Stomach (tissue), 4 donors: ENCODE measurements around the gene SYT5.

Experiments used
- POLR2AphosphoS5 ChIP-seq, 3 donors: sonication (generic); formaldehyde crosslinking; IDR thresholded peaks; one replicate each; pipeline ENCODE4 v1.6.1; 2016; ENCODE audit warnings: antibody characterized with exemption in 3 of 3
- TF ChIP-seq, protein P1 (sequence below), 7 experiments: fragments of 450-650 bp in 4 of 7; fragments of 200-600 bp in 3 of 7; sonication (generic) in 3 of 7; IDR thresholded peaks; one replicate each; pipeline ENCODE4 v1.5.1; 2016 to 2019; ENCODE audit warnings: antibody characterized with exemption in 7 of 7, control low read depth in 2 of 7, mild to moderate bottlenecking in 1 of 7

GRCh38 chr19:55226788-55227187 is 46.7 kb upstream of the SYT5 start:
- TF ChIP-seq, protein P1, sequence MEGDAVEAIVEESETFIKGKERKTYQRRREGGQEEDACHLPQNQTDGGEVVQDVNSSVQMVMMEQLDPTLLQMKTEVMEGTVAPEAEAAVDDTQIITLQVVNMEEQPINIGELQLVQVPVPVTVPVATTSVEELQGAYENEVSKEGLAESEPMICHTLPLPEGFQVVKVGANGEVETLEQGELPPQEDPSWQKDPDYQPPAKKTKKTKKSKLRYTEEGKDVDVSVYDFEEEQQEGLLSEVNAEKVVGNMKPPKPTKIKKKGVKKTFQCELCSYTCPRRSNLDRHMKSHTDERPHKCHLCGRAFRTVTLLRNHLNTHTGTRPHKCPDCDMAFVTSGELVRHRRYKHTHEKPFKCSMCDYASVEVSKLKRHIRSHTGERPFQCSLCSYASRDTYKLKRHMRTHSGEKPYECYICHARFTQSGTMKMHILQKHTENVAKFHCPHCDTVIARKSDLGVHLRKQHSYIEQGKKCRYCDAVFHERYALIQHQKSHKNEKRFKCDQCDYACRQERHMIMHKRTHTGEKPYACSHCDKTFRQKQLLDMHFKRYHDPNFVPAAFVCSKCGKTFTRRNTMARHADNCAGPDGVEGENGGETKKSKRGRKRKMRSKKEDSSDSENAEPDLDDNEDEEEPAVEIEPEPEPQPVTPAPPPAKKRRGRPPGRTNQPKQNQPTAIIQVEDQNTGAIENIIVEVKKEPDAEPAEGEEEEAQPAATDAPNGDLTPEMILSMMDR (IDR thresholded peaks at IDR 0.05) = no peak
- no peak for TF ChIP-seq POLR2AphosphoS5 (IDR thresholded peaks at IDR 0.05)
